WTC11 (cell line): ENCODE results near the gene IZUMO1. TPM values are rescaled to one million over a fixed set of nuclear protein-coding genes. Genes with fewer than 3 reads are reported as not detected.

Experiments used
- ATAC-seq: fragments of 200-7000 bp; cut with Tn5 transposase; 2 replicates; pipeline ENCODE4 v1.10.0; 2021; ENCODE audit warnings: mild to moderate bottlenecking, moderate library complexity
- CTCF ChIA-PET: fragments of 300-600 bp; sonication (Branson Sonifier 250); formaldehyde crosslinking; loops from one replicate; lab custom pipeline; 2021; ENCODE audit warnings: antibody characterized with exemption; lab: Charles Lee
- POLR2A ChIA-PET: fragments of 350-600 bp; sonication (Branson Sonifier 250); formaldehyde crosslinking; loops from one replicate; lab custom pipeline; 2021; ENCODE audit warnings: antibody characterized with exemption; lab: Charles Lee
- DNase-seq: peaks from one replicate; pipeline ENCODE4 v3.0.0; 2021; ENCODE audit warnings: low spot score
- H3K27ac Mint-ChIP-seq: 2 replicates; pipeline ENCODE4 v1.8.0; 2021; ENCODE audit warnings: mixed read lengths
- H3K27me3 Mint-ChIP-seq: 2 replicates; pipeline ENCODE4 v1.8.0; 2021; ENCODE audit warnings: low read depth, mild to moderate bottlenecking, moderate library complexity, mixed read lengths
- H3K36me3 Mint-ChIP-seq: 2 replicates; pipeline ENCODE4 v1.8.0; 2021; ENCODE audit warnings: mixed read lengths
- H3K4me1 Mint-ChIP-seq: 2 replicates; pipeline ENCODE4 v1.8.0; 2022; ENCODE audit warnings: mixed read lengths
- H3K4me3 Mint-ChIP-seq: 2 replicates; pipeline ENCODE4 v1.8.0; 2021; ENCODE audit warnings: mild to moderate bottlenecking, moderate library complexity, mixed read lengths
- H3K9me3 Mint-ChIP-seq: 2 replicates; pipeline ENCODE4 v1.8.0; 2021; ENCODE audit warnings: mixed read lengths
- ATF1 ChIP-seq: sonication (generic); formaldehyde crosslinking; IDR thresholded peaks from 2 replicates; pipeline ENCODE4 v1.8.1; 2023; ENCODE audit warnings: mild to moderate bottlenecking, moderate library complexity, missing genetic modification reagents
- CREM ChIP-seq: sonication (generic); formaldehyde crosslinking; IDR thresholded peaks from 2 replicates; pipeline ENCODE4 v1.8.1; 2022; ENCODE audit warnings: mild to moderate bottlenecking, missing genetic modification reagents, moderate library complexity
- FOXJ3 ChIP-seq: sonication (generic); formaldehyde crosslinking; IDR thresholded peaks from 2 replicates; pipeline ENCODE4 v1.9.0; 2021; ENCODE audit warnings: missing genetic modification reagents, mild to moderate bottlenecking, borderline replicate concordance
- FOXP4 ChIP-seq: sonication (generic); formaldehyde crosslinking; IDR thresholded peaks from 2 replicates; pipeline ENCODE4 v1.8.0; 2022; ENCODE audit warnings: mild to moderate bottlenecking, missing genetic modification reagents
- MAX ChIP-seq: sonication (generic); formaldehyde crosslinking; IDR thresholded peaks from 2 replicates; pipeline ENCODE4 v1.8.0; 2022; ENCODE audit warnings: mild to moderate bottlenecking, missing genetic modification reagents
- OVOL2 ChIP-seq: fragments of 250-450 bp; sonication (Bioruptor Pico); IDR thresholded peaks from 2 replicates; pipeline ENCODE4 v1.9.0; 2021; ENCODE audit warnings: mild to moderate bottlenecking, borderline replicate concordance
- ZBTB21 ChIP-seq: sonication (generic); formaldehyde crosslinking; IDR thresholded peaks from 2 replicates; pipeline ENCODE4 v1.8.1; 2023; ENCODE audit warnings: mild to moderate bottlenecking, missing genetic modification reagents, borderline replicate concordance
- ZNF138 ChIP-seq: sonication (generic); formaldehyde crosslinking; conservative IDR thresholded peaks from 2 replicates; pipeline ENCODE4 v1.8.1; 2022; ENCODE audit warnings: mild to moderate bottlenecking, moderate library complexity, missing genetic modification reagents
- ZNF232 ChIP-seq: sonication (generic); formaldehyde crosslinking; IDR thresholded peaks from 2 replicates; pipeline ENCODE4 v1.8.0; 2022; ENCODE audit warnings: mild to moderate bottlenecking, missing genetic modification reagents
- ZNF416 ChIP-seq: fragments of 250-450 bp; sonication (Bioruptor Pico); IDR thresholded peaks from 2 replicates; pipeline ENCODE4 v1.9.0; 2021; ENCODE audit warnings: mild to moderate bottlenecking, inconsistent platforms
- total RNA-seq: library from RNA; stranded (reverse); gene quantifications from 3 replicates; pipeline ENCODE4 v1.2.3, GENCODE V29; 2021
- TF ChIP-seq, protein P1 (sequence below): sonication (generic); formaldehyde crosslinking; IDR thresholded peaks from 2 replicates; pipeline ENCODE4 v1.8.1; 2023; ENCODE audit warnings: mild to moderate bottlenecking, moderate library complexity, missing genetic modification reagents
- TF ChIP-seq, protein P2 (sequence below): sonication (generic); formaldehyde crosslinking; IDR thresholded peaks from 2 replicates; pipeline ENCODE4 v1.8.0; 2023; ENCODE audit warnings: missing genetic modification reagents
- TF ChIP-seq, protein P3 (sequence below): sonication (generic); formaldehyde crosslinking; IDR thresholded peaks from 2 replicates; pipeline ENCODE4 v1.8.1; 2022; ENCODE audit warnings: low read depth, missing genetic modification reagents, borderline replicate concordance
- TF ChIP-seq, protein P4 (sequence below): sonication (generic); formaldehyde crosslinking; IDR thresholded peaks from 2 replicates; pipeline ENCODE4 v1.8.0; 2023; ENCODE audit warnings: mild to moderate bottlenecking, missing genetic modification reagents
- TF ChIP-seq, protein P5 (sequence below): fragments of 250-450 bp; sonication (Bioruptor Pico); IDR thresholded peaks from 2 replicates; pipeline ENCODE4 v1.8.0; 2021; ENCODE audit warnings: mild to moderate bottlenecking

IZUMO1 gene
- total RNA-seq, 1 experiment from 2014 or later, result 2.2 TPM

DNA sequence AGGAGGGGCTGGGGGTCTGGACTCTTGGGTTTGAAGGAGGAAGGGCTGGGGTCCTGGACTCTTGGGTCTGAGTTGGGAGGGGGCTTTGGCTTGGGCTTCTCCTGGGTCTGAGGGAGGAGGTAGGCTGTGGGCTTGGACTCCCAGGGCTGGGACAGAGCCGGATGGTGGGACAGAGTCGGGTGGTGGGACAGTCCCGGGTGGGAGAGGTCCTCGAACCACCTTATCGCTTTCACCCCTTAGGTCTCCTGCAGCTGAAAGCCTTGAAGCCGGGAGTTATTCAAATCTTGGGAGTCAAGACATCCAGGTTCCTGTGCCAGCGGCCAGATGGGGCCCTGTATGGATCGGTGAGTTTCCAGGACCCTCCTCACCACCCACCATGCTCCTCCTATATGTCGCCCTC is 10.0 kb upstream of the IZUMO1 start:
- Mint-ChIP-seq H3K36me3 (no peaks in the 10 kb centered on the region), H3K27ac (no peak overlapping the region), H3K4me1 (peaks cover 32% of the 10 kb centered on the region), H3K9me3 (no peaks in the 10 kb centered on the region), H3K27me3 (peaks cover 18% of the 10 kb centered on the region), H3K4me3 (no peak overlapping the region)
- ChIA-PET POLR2A (no interaction called here), CTCF (interaction anchor here (0.6 to 1.4 kb wide), 2 partner anchors 10 to 39 kb away, joined by 3 to 4 read pairs; no protein-coding TSS in a partner anchor)
- TF ChIP-seq MAX (CRISPR knock-in tag) (0 out of 2 replicates have a peak, but pooled peaks have one; percentile 18), ZNF232 (no peak)
- ATAC-seq (no peak), DNase-seq (no peak)

DNA sequence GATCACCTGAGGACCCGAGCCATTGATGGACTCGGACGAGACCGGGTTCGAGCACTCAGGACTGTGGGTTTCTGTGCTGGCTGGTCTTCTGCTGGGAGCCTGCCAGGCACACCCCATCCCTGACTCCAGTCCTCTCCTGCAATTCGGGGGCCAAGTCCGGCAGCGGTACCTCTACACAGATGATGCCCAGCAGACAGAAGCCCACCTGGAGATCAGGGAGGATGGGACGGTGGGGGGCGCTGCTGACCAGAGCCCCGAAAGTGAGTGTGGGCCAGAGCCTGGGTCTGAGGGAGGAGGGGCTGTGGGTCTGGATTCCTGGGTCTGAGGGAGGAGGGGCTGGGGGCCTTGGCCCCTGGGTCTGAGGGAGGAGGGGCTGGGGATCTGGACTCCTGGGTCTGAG is 9.5 kb upstream of the IZUMO1 start:
- H3K27ac Mint-ChIP-seq, result no peak overlapping the region
- H3K4me3 Mint-ChIP-seq, result no peak overlapping the region
- ATAC-seq (no peak), DNase-seq (no peak)
- POLR2A ChIA-PET, result no interaction called here
- no peak for TF ChIP-seq CREM (CRISPR knock-in tag)
- TF ChIP-seq, protein P1, sequence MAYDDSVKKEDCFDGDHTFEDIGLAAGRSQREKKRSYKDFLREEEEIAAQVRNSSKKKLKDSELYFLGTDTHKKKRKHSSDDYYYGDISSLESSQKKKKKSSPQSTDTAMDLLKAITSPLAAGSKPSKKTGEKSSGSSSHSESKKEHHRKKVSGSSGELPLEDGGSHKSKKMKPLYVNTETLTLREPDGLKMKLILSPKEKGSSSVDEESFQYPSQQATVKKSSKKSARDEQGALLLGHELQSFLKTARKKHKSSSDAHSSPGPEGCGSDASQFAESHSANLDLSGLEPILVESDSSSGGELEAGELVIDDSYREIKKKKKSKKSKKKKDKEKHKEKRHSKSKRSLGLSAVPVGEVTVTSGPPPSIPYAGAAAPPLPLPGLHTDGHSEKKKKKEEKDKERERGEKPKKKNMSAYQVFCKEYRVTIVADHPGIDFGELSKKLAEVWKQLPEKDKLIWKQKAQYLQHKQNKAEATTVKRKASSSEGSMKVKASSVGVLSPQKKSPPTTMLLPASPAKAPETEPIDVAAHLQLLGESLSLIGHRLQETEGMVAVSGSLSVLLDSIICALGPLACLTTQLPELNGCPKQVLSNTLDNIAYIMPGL (CRISPR knock-in tag), result 0 out of 2 replicates have a peak, but pooled peaks have one; percentile 42
- H3K4me1 Mint-ChIP-seq, result peaks cover 36% of the 10 kb centered on the region
- 0 out of 2 replicates have a peak, but pooled peaks cover 1% of the 10 kb centered on the region for H3K36me3 Mint-ChIP-seq
- peaks cover 18% of the 10 kb centered on the region for H3K27me3 Mint-ChIP-seq
- CTCF ChIA-PET, result interaction anchor here (0.6 to 1.3 kb wide), 2 partner anchors 11 to 57 kb away, joined by 3 read pairs; no protein-coding TSS in a partner anchor
- H3K9me3 Mint-ChIP-seq, result no peaks in the 10 kb centered on the region

- Mint-ChIP-seq H3K36me3 (peaks cover 3% of the 10 kb centered on the region; the same call in 1 of the 2 replicates), H3K27ac (no peak overlapping the region; the same call in 1 of the 2 replicates), H3K4me1 (peaks cover 40% of the 10 kb centered on the region), H3K4me3 (no peak overlapping the region), H3K9me3 (no peaks in the 10 kb centered on the region), H3K27me3 (peaks cover 15% of the 10 kb centered on the region)
- ChIA-PET POLR2A (interaction anchor here (0.5 kb wide), 1 partner anchor 31 kb away, joined by 3 read pairs; no protein-coding TSS in a partner anchor), CTCF (interaction anchor here (1.3 kb wide), 1 partner anchor 58 kb away, joined by 3 read pairs; no protein-coding TSS in a partner anchor)
- TF ChIP-seq ZBTB21 (CRISPR knock-in tag) (no peak), FOXP4 (no peak), OVOL2 (CRISPR knock-in tag) (no peak), FOXJ3 (CRISPR knock-in tag) (no peak), ZNF138 (CRISPR knock-in tag) (no peak), ZNF416 (no peak), ATF1 (CRISPR knock-in tag) (no peak)
- TF ChIP-seq, protein P2, sequence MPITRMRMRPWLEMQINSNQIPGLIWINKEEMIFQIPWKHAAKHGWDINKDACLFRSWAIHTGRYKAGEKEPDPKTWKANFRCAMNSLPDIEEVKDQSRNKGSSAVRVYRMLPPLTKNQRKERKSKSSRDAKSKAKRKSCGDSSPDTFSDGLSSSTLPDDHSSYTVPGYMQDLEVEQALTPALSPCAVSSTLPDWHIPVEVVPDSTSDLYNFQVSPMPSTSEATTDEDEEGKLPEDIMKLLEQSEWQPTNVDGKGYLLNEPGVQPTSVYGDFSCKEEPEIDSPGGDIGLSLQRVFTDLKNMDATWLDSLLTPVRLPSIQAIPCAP (CRISPR knock-in tag), result no peak
- TF ChIP-seq, protein P3, sequence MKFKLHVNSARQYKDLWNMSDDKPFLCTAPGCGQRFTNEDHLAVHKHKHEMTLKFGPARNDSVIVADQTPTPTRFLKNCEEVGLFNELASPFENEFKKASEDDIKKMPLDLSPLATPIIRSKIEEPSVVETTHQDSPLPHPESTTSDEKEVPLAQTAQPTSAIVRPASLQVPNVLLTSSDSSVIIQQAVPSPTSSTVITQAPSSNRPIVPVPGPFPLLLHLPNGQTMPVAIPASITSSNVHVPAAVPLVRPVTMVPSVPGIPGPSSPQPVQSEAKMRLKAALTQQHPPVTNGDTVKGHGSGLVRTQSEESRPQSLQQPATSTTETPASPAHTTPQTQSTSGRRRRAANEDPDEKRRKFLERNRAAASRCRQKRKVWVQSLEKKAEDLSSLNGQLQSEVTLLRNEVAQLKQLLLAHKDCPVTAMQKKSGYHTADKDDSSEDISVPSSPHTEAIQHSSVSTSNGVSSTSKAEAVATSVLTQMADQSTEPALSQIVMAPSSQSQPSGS (CRISPR knock-in tag), result no peak
- TF ChIP-seq, protein P4, sequence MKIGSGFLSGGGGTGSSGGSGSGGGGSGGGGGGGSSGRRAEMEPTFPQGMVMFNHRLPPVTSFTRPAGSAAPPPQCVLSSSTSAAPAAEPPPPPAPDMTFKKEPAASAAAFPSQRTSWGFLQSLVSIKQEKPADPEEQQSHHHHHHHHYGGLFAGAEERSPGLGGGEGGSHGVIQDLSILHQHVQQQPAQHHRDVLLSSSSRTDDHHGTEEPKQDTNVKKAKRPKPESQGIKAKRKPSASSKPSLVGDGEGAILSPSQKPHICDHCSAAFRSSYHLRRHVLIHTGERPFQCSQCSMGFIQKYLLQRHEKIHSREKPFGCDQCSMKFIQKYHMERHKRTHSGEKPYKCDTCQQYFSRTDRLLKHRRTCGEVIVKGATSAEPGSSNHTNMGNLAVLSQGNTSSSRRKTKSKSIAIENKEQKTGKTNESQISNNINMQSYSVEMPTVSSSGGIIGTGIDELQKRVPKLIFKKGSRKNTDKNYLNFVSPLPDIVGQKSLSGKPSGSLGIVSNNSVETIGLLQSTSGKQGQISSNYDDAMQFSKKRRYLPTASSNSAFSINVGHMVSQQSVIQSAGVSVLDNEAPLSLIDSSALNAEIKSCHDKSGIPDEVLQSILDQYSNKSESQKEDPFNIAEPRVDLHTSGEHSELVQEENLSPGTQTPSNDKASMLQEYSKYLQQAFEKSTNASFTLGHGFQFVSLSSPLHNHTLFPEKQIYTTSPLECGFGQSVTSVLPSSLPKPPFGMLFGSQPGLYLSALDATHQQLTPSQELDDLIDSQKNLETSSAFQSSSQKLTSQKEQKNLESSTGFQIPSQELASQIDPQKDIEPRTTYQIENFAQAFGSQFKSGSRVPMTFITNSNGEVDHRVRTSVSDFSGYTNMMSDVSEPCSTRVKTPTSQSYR (CRISPR knock-in tag), result no peak
- TF ChIP-seq, protein P5, sequence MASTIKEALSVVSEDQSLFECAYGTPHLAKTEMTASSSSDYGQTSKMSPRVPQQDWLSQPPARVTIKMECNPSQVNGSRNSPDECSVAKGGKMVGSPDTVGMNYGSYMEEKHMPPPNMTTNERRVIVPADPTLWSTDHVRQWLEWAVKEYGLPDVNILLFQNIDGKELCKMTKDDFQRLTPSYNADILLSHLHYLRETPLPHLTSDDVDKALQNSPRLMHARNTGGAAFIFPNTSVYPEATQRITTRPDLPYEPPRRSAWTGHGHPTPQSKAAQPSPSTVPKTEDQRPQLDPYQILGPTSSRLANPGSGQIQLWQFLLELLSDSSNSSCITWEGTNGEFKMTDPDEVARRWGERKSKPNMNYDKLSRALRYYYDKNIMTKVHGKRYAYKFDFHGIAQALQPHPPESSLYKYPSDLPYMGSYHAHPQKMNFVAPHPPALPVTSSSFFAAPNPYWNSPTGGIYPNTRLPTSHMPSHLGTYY, result no peak
- ATAC-seq (no peak), DNase-seq (no peak)
Measured at GRCh38 chr19:48755787-48756186, 9.1 kb upstream of the IZUMO1 start.
